ENCODE results near the gene FAHD1.
A peak's percentile ranks its signal among the peaks of the same experiment; 100 is the strongest.

The FAHD1 gene

DNA sequence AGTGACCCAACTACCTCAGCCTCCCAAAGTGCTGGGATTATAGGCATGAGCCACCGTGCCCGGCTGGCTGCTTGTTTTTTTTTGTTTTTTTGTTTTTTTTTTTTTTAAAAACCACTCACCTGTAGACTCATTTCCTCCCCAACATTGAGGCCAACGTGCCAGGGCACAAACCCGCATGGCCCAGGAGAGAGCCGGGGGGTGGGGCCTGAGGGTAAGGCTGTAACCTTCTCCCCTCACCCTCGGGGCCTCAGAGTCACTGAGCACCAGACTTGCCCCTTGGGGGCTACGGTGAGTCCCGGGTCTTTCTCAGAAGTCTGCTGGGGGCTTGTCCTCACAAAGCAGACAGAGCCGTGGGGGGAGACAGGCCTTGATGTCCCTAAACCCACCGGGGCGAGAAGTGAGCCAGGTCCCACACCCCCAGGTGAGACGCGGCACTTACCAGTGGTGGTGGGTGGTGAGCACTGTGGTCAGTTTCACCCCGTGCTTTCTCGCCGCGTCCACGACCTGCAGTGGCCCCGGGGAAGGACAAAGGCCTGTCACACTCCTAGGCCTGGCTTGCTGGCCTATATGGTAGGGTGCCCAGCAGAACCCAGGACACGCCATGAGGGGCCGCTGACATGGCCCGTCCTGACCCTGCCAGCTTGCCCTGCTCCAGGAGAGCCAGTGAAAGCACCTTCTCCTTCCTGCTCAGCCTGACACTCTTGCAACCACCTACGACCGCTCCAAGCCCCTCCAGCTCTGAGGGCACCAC, 5.0 kb upstream of the FAHD1 start:
- Histone ChIP-seq H3K27me3 (ENCODE audit: control insufficient read depth, insufficient read depth, low read length) (no peaks in the 10 kb centered on the region), H3K4me1 (ENCODE audit: control insufficient read depth, insufficient read depth, low read length) (peaks cover 8% of the 10 kb centered on the region), H3K9ac (ENCODE audit: low read length) (no peak overlapping the region), H3K27ac (ENCODE audit: low read depth, low read length) (no peak overlapping the region), H3K36me3 (ENCODE audit: control insufficient read depth, insufficient read depth, low read length) (peaks cover 23% of the 10 kb centered on the region), H3K4me3 (ENCODE audit: low read length) (no peak overlapping the region)

DNA sequence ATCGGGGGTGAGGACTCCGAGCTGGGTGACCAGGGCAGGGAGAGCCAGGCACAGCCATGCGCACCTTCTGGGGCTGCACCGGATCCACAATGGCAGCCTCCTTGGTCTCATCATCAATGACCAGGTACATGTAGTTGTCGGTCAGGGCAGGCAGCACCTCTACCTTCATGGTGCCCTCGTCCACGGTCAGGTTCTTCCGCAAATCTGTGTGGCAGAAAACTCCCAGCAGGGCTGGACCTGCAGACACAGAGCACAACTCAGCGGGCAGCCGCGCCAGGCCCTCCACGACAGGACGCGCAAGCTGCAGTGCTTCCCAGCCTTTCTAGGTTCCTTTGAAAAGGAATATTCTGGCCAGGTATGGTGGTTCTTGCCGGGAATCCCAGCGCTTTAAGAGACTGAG, 4.2 kb upstream of the FAHD1 start:
- Histone ChIP-seq H3K4me1 (ENCODE audit: control insufficient read depth, insufficient read depth, low read length) (peaks cover 10% of the 10 kb centered on the region), H3K27ac (ENCODE audit: low read depth, low read length) (no peak overlapping the region), H3K27me3 (ENCODE audit: control insufficient read depth, insufficient read depth, low read length) (no peaks in the 10 kb centered on the region), H3K36me3 (ENCODE audit: control insufficient read depth, insufficient read depth, low read length) (peaks cover 16% of the 10 kb centered on the region), H3K9ac (ENCODE audit: low read length) (no peak overlapping the region), H3K4me3 (ENCODE audit: low read length) (no peak overlapping the region)

DNA sequence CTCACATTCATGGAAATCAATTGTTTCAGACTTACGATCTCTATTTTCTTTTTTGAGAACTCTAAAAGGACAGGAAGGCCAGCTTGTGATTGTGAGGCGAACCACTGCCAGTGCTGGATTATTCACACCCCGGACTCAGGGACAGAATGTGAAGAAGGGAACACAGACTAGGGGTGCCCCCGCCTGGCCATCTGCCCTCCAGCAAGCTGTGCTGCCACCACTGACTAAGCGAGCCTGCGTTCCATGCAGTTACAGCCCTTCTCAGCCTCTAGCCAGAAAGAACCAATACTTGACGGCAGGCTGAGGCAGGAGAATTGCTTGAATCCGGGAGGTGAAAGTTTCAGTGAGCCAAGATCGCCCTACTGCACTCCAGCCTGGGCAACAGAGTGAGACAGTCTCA, 3.2 kb upstream of the FAHD1 start:
- Histone ChIP-seq H3K4me1 (ENCODE audit: control insufficient read depth, insufficient read depth, low read length) (peaks cover 11% of the 10 kb centered on the region), H3K9ac (ENCODE audit: low read length) (no peak overlapping the region)

DNA sequence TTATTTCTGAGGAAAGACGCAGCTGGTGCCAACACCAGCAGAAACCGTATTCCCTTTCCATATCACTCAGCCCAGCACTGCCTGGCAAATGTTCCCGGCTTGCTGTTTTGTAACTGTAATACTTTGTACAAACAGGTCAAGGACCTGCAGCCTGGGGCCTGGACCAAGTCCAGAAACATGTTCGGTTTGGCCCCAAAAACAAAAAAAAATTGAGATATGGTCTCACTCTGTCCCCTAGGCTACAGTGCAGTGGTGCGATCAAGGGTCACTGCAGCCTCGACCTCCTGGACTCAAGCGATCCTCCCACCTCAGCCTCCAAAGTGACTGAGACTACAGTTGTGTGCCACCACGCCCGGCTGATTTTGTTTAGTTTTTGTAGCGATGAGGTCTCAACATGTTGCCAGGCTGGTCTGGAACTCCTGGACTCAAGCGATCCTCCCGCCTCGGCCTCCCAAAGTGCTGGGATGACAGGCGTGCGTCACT, 1.6 kb upstream of the FAHD1 start:
- H3K4me1 ChIP-seq (ENCODE audit: control insufficient read depth, insufficient read depth, low read length): peaks cover 16% of the 10 kb centered on the region
- H3K27me3 ChIP-seq (ENCODE audit: control insufficient read depth, insufficient read depth, low read length): no peaks in the 10 kb centered on the region
- peak overlapping the region; percentile 74 for H3K27ac ChIP-seq (ENCODE audit: low read depth, low read length)
- H3K9ac ChIP-seq (ENCODE audit: low read length): no peak overlapping the region
- peak overlapping the region; percentile 87 for H3K4me3 ChIP-seq (ENCODE audit: low read length)
- H3K36me3 ChIP-seq (ENCODE audit: control insufficient read depth, insufficient read depth, low read length): peaks cover 6% of the 10 kb centered on the region

More for the DNA sequence above, 3.2 kb upstream of the FAHD1 start:
- no peak overlapping the region for H3K27ac ChIP-seq (ENCODE audit: low read depth, low read length)
- peaks cover 7% of the 10 kb centered on the region for H3K36me3 ChIP-seq (ENCODE audit: control insufficient read depth, insufficient read depth, low read length)
- H3K4me3 ChIP-seq (ENCODE audit: low read length): no peak overlapping the region
- no peaks in the 10 kb centered on the region for H3K27me3 ChIP-seq (ENCODE audit: control insufficient read depth, insufficient read depth, low read length)

DNA sequence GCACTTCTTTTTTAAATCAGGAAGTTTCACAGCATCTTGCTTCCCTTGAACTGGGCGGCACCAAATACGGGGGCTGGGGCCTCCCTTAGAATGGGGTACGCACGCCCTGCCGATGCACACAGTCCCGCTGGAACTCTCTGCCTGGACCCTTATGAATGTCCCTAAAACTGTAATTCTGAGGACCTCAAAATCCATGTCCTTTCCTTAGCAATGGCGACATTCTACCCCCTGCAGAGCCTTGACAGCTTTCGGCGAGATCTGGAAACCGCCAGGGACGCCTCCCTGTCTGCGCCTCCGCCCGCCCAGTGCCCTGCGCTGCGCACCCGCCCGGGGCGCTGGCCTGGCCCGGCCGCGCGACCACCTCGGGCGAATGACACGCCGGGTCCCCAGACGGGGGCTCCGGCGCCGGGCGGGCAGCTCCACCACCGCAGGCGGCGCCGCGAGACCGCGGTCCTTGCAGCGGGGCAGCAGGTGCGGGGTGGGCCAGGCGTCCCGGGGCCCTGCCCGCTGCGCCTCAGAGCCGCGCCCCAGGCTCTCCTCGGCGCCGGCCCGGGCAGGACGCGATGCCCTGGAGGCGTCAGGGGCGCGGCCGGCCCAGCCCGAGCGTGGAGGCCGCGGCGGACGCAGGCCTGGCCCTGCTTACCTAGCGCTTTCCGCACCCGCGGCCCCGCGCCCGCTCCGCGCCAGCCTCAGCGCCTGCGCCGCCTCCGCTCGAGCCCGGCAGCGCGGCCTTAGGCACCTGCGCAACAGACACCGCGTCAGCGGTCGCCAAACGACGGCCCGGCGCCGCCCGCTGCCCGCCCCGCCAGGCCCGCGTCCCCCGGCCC, 929 bp upstream of the FAHD1 start:
- Histone ChIP-seq H3K27ac (ENCODE audit: low read depth, low read length) (peak overlapping the region; percentile 74), H3K9ac (ENCODE audit: low read length) (peak overlapping the region; percentile 47), H3K4me3 (ENCODE audit: low read length) (peak overlapping the region; percentile 87), H3K27me3 (ENCODE audit: control insufficient read depth, insufficient read depth, low read length) (no peaks in the 10 kb centered on the region), H3K4me1 (ENCODE audit: control insufficient read depth, insufficient read depth, low read length) (peaks cover 16% of the 10 kb centered on the region), H3K36me3 (ENCODE audit: control insufficient read depth, insufficient read depth, low read length) (peaks cover 6% of the 10 kb centered on the region)

DNA sequence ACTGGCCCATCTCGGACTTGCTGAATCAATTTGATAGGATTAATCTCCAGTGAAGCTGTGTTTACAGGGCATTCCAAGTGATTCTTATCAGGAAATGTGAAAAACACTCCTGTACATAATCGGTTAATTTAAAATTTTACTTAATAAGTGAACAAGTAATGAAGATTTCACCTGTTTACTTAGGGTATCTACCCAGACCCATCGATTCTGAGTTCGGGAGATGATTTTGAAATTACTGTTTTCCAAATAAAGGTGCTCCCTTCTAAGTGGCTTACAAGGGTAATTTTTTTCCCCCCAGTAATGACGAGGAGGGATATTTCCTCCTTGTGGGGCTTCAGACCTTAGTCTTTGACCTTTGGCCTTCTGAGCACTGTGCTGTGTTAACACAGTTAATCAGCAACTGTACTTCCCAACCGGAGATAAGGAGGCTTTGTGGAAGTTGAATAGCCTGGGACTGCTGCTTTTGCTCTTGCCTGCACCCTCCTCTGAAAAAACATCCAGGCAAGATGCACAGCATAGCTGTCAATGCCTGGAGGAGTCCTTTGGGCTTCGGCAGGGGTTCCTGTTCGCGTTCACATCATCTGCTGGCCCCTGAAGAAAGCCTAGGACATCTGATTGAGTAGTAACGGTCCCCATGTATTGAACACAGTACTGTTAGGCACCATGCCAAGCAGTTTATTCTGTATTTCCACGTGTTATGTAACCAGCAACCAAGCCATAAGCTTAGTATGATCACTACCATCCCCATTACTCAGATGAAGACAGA, 1.8 kb downstream of the FAHD1 start:
- Histone ChIP-seq H3K4me3 (ENCODE audit: low read length) (peak overlapping the region; percentile 100), H3K9ac (ENCODE audit: low read length) (no peak overlapping the region), H3K36me3 (ENCODE audit: control insufficient read depth, insufficient read depth, low read length) (peaks cover 5% of the 10 kb centered on the region), H3K27me3 (ENCODE audit: control insufficient read depth, insufficient read depth, low read length) (no peaks in the 10 kb centered on the region), H3K4me1 (ENCODE audit: control insufficient read depth, insufficient read depth, low read length) (peaks cover 16% of the 10 kb centered on the region), H3K27ac (ENCODE audit: low read depth, low read length) (no peak overlapping the region)

DNA sequence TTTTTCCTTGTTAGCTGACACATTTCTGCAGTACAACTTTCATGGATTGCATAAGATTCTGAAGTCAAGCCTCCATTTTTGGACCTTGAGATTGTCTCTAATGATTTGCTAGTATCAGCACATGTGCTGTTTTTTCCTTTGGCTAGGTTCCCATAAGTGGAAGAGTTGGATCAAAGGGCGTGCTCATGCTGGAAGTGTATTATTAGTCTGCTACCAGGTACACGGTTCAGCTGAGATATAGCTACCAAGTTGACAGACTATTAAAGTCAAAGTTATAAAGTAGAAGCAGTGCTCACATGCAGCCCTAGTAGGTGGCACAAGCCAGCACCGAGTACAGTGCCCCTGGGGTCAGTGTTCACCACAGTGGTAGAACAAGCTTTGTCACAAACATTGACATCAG, 3.2 kb downstream of the FAHD1 start:
- H3K4me1 ChIP-seq (ENCODE audit: control insufficient read depth, insufficient read depth, low read length): peaks cover 14% of the 10 kb centered on the region
- H3K27me3 ChIP-seq (ENCODE audit: control insufficient read depth, insufficient read depth, low read length): no peaks in the 10 kb centered on the region
- peaks cover 5% of the 10 kb centered on the region for H3K36me3 ChIP-seq (ENCODE audit: control insufficient read depth, insufficient read depth, low read length)
- no peak overlapping the region for H3K27ac ChIP-seq (ENCODE audit: low read depth, low read length)
- no peak overlapping the region for H3K9ac ChIP-seq (ENCODE audit: low read length)
- no peak overlapping the region for H3K4me3 ChIP-seq (ENCODE audit: low read length)

DNA sequence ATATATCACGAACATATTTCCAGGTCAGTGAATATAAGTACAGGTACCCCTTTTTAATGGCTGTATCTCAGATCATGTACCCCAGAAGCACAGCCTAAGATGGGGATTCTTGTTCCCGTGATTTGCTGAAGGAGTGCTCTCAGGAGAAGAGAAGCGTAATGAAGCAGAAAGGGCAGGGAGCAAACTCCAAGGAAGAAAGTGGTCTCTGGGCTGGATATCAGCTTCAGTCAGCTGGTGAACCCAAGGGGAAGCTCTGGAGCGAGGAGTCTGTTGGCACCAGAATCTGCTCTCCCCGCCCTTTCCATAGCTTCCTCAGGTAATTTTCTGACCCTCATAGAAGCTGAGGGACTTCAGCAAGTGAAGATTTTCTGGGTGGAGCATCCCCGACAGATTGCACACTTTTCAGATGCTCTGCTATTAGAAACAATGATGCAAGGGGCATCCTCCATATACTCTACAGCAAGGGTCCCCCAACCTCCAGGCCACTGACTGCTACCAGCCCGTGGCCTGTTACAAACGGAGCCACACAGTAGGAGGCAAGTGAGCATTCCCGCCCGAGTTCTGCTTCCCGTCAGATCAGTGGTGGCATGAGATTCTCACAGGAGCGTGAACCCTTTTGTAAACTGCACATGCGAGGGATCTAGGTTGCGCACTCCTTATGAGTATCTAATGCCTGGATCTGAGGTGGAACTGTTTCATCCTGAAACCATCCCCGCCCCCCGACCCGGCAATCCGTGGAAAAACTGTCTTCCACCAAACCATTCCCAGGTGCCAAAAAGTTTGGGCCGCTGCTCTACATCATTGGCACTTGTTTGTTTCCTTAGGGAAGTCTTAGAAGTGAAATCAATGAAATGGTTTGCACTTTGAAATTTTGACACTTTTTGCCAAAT, 4.4 kb downstream of the FAHD1 start:
- peaks cover 5% of the 10 kb centered on the region for H3K36me3 ChIP-seq (ENCODE audit: control insufficient read depth, insufficient read depth, low read length)
- H3K4me1 ChIP-seq (ENCODE audit: control insufficient read depth, insufficient read depth, low read length): peaks cover 8% of the 10 kb centered on the region
- H3K27me3 ChIP-seq (ENCODE audit: control insufficient read depth, insufficient read depth, low read length): no peaks in the 10 kb centered on the region
- no peak overlapping the region for H3K4me3 ChIP-seq (ENCODE audit: low read length)
- no peak overlapping the region for H3K9ac ChIP-seq (ENCODE audit: low read length)
- H3K27ac ChIP-seq (ENCODE audit: low read depth, low read length): no peak overlapping the region

DNA sequence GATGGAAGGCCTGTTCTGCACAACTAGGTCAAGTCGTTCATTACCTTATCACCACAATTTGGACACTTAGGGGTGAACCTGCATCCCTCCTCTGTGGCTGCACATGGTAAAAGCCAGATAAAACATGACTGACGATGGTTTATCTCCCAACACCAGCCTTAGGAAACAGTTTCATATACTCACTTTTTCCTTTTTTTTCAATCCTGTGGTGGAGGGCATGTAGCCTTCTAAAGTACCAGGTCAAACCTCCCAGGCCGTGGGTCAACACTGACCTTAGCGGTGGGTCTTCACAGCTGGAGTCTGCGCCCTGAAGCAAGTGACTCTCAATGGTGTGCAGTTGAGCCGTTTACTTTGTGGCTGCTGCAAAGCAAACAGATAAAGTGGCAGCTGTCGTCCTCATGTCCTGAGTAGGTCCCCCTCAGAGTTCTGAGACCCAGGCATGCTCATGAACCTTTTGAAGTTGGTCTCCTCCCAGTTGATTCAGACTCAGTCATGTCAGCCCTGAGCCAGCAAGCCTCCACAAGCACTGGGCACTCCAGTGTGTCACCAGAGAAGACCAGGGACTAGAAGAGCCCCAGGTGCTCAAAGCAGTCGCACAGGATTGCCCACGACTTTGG, 5.9 kb downstream of the FAHD1 start:
- Histone ChIP-seq H3K4me3 (ENCODE audit: low read length) (no peak overlapping the region), H3K27me3 (ENCODE audit: control insufficient read depth, insufficient read depth, low read length) (no peaks in the 10 kb centered on the region), H3K27ac (ENCODE audit: low read depth, low read length) (no peak overlapping the region), H3K4me1 (ENCODE audit: control insufficient read depth, insufficient read depth, low read length) (peaks cover 5% of the 10 kb centered on the region), H3K9ac (ENCODE audit: low read length) (no peak overlapping the region), H3K36me3 (ENCODE audit: control insufficient read depth, insufficient read depth, low read length) (peaks cover 5% of the 10 kb centered on the region)

DNA sequence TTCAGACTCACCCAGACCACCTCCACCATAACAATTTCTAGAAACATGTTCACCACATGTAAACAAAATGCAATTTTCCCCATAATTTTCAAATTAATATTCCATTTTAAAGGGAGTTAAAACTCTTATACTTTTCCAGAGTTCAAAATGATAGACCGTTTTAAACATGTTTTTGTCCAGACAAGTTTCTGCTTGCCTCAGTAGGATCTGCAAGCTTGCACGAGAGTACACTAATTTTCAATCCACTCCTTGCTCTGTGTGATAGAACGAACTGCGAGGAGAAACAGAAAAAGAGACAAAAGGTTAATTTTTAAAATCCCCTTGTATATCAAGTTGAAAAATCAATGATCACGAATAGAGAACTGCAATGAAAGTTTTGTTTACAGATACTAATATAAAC, 7.1 kb downstream of the FAHD1 start:
- H3K27ac ChIP-seq (ENCODE audit: low read depth, low read length): no peak overlapping the region
- H3K27me3 ChIP-seq (ENCODE audit: control insufficient read depth, insufficient read depth, low read length): no peaks in the 10 kb centered on the region
- peaks cover 5% of the 10 kb centered on the region for H3K36me3 ChIP-seq (ENCODE audit: control insufficient read depth, insufficient read depth, low read length)
- H3K4me3 ChIP-seq (ENCODE audit: low read length): no peak overlapping the region
- peaks cover 2% of the 10 kb centered on the region for H3K4me1 ChIP-seq (ENCODE audit: control insufficient read depth, insufficient read depth, low read length)
- H3K9ac ChIP-seq (ENCODE audit: low read length): no peak overlapping the region

DNA sequence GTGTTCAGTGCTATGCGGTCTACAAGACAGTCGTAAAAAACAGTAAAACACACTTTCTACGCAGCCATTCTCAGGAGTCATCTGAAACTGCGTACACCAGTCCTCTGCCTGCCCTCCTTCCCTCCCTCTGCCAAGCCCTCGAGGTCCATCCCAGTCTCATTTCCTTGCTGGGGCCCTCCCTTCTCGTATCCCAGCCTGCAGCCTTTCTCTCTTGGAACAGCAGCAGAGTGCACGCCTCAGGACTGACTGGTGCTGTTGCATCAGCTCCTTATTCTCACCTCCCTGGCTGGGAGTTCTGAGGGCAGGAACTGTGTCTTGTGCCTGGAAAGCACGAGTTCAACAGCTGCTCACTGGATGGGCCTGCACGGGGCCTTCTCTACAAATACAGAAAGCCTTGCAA, 12.5 kb downstream of the FAHD1 start:
- Histone ChIP-seq H3K36me3 (ENCODE audit: control insufficient read depth, insufficient read depth, low read length) (no peaks in the 10 kb centered on the region), H3K4me1 (ENCODE audit: control insufficient read depth, insufficient read depth, low read length) (no peaks in the 10 kb centered on the region), H3K9ac (ENCODE audit: low read length) (no peak overlapping the region), H3K4me3 (ENCODE audit: low read length) (no peak overlapping the region), H3K27ac (ENCODE audit: low read depth, low read length) (no peak overlapping the region), H3K27me3 (ENCODE audit: control insufficient read depth, insufficient read depth, low read length) (no peaks in the 10 kb centered on the region)

All from rectal smooth muscle tissue (tissue), 1 donor.